Hematopoietic multipotent progenitor cell treated with erythropoietin and hydrocortisone succinate and interleukin-3 and kit ligand, for 6 days (in vitro differentiated cells): ENCODE data around the gene MOB3B.

Experiments
- DNase-seq: peaks from one replicate; pipeline ENCODE4 v3.0.0-alpha.2; 2015

Gene MOB3B

DNA sequence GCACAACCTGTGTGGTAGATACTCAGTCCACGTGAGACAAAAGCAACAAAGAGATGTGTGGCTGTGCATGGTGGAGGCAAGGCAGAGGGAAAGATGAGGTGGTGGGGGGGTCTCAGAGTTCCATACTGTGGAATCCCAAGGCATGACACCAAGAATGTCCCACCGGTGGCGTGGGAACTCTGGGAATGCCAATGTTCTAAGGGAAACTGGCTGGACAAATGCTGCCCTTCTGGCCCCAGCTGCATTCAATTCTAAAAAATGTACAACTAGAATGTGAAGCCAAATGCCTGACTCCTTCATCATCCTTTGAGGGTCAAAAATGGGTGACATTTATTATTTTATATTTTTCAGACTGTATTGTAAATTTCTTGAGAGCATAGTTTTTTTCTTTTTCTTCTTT lies 174.4 kb downstream of the MOB3B start:
- no peak for DNase-seq

DNA sequence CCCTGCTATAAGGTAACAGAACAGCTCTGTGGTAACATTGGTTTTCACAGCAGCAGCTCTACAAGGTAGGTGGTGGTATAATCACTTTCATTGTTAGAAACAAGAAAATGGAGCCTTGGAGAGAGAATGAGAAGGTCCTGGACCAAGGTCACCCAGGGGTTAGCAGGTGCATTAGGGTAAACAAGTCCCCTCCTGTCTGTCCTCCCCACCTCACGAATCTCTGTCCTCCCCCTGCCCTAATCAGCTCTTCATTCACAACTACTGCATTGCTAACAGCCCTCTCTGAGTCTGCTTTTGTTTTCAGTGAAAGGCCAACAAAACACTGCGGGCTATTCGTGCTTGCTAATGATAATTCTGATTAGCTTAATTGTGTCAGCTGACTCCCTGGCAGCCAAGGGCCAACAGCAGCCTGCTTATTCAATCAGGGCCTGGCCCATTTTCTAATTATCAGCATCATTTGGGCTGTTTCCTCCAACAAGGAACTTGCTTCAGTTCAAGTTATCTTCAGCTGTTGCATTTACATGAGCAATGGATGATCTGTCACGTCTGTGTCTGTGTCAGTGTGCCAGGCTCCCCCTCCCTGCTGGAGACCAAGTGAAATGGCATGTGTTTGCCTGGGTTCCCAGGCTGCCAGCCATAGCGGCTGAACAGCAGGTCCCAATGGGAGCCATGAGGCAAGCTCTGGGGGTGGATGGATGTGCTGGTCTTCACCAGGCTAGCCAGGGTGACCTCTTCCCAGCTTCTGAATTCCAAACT lies 176.0 kb downstream of the MOB3B start:
- DNase-seq, result no peak

DNA sequence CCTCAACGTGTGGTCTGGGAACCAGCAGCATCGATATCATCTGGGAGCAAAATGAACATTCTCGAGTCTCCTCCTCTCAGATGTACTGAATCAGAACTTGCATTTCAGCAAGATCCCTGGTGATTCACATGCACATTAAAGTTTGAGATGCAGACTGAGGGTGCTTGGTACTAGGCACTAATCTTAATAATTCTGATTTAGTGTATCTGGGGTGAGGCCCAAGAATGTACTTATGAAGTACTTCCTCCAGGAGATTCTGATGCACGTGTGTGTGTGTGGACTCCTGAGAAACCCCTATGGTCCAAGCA lies 176.5 kb downstream of the MOB3B start:
- no peak for DNase-seq

DNA sequence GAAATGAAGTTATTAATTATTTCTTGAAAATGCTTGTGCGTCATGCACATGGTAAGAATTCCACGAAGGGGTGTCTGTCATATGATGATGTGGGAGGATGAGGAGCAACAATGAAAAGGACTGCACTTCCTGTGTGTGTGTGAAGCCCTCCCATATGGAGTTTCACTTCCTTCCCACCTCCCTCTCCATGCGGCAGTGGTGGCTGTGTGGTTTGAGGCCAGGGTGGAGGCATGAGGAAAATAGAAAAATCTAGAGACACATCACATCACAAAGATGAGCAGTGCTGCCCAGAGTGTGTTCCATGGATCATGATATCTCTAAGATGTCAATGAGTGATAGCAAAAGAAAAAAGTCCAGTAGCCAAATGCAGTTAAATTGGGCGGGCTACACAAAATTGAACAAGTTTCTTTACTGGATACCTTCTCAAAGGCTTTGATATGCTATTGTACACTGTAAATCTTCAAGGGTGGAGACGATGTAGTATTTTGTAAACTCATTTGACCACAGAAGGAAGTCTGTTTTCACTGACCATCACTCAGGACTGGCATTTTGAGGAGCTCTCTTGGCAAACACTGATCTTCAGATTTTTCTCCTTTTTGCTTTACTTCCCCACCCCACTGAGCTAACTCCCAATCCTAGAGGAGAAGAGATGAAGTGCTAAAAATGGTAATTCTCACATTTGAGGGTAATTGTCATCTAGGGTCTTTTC lies 177.0 kb downstream of the MOB3B start:
- no peak for DNase-seq

DNA sequence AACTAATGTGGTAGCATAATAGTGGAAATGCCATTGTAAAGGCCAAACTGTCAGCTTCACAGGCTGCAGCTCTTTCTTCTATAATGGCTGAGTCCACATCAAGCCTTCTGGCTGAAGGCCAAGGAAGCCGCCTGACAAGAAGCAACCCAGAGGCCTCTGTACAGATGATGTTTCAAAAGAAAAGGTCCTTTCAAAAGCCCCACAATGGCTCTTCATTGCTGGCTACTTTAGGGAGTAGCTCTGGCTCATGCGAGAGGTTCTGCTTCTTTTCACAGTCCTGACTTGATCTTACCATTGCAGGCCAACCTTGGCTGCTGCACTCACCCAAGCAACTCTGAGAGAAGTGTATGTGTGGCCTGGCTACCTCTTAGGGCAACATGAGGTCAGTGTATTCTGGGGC lies 178.2 kb downstream of the MOB3B start:
- peak; percentile 20 for DNase-seq

DNA sequence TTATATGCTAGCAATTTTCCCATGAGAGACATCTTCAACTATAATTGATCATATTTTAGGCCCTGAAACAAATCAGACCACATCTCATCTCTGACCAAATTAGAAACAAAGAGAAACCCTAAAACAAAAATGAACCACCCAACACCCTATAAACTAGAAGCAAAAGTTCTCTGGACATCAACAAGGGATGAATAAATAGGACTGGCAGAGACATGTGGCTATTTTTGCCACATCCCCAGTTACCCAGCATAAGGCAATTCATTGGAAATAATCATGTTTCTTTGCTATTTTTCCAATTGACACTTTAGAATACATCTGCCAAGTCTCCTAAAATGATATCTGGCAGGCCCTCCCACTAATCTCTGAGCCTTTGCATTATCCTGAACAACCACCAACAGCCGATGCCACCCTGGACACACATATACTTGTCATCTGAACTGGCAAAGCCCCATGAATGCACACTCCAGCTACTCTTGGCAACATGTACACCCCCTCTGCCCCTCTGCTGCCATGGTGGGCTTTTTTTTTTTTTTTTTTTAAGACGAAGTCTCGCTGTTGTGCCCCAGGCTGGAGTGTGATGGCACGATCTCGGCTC lies 179.1 kb downstream of the MOB3B start:
- no peak for DNase-seq

DNA sequence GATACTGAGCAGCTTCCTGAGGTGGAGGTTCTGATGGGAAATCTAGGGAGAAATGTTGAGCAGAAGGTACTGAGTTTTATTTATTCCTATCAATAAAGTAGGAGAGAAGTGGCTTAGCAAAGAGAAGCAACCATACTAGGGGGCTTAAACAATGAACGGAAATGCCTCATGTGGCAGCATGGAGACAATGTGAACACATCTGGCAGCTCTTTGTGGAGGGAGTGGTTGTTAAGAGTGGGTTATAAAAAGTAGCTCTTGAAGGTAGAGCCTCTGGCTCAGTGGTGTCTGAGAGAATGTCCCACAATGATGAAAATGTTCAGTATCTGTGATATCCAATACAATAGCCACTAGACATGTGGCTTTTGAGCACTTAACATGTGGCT lies 179.9 kb downstream of the MOB3B start:
- DNase-seq, result no peak

DNA sequence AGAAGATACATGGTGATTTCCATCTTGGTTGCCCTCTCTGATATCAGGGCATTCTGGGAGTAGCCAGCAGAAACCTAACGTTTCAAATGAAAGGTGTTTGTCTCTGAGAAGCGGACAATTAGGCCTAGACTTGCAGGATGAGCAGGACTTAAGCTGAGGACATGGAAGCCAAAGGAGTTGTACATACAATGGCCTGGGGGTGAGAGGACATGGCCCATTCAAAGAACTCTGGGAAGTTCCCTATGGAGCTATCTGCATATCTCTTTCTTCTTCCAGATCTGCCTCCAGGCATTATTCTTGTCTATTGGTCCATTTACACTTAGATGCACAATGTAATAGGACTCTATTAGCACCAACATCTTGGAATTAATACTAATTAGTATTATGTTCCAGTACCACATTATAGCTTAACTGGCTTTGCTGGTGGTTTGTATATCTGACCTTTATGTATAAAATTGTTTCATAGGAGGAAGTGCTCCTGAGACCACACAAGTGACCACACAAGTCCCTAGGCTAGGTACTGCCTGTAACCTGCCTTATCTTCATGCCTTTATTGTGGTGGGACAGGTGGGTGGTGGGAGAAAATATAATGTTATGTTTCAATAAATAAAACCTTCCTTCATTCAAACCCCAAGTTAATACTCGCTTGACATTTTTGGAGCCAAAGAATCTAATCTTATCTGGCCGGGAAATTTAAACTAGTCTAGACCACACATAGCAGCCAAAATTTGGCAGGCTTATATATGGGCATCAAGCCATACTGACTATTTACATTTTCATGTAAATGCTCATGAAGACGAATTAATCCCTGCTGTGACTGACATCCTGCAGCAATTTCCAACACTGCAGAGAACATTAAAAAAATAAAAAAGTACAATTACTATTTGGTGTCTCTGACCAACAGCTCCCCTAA lies 180.6 kb downstream of the MOB3B start:
- DNase-seq, result no peak

DNA sequence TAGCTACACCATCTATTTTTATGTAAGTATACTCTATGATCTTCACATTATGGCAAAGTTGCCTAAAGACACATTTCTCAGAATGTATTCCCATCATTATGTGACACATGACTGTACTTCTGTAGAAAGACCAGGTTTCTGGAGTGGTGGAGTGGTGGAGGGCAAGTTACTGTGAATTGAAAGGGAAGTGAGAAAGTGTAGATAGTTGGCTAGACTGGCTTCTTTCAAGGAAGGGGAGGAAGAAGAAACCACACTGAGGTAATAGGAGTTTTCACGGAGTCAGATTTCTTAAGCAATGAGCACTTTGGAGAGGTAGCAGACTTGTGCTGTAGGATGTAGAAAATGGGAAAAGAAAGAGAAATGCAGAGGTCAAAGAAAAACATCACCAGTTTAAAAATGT lies 181.7 kb downstream of the MOB3B start:
- DNase-seq, result no peak

DNA sequence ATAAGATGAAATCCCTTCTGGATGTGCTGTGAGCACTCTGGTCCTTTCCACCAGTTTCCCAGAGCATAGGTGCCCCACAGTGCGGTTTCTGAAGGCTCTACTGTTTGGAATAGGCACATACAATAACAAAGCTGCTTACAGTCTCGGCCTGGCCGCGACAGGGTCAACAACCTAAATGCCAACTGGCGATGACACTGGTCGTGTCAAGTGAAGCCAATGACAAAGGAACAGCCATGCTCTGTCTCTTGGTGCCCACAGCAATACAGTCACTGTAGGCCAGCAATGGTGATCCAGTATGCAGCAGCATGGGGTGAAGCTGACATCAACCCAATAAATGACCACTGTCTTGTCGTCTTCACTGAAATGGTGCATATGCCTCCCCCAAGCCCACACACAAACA lies 184.8 kb downstream of the MOB3B start:
- DNase-seq, result no peak

DNA sequence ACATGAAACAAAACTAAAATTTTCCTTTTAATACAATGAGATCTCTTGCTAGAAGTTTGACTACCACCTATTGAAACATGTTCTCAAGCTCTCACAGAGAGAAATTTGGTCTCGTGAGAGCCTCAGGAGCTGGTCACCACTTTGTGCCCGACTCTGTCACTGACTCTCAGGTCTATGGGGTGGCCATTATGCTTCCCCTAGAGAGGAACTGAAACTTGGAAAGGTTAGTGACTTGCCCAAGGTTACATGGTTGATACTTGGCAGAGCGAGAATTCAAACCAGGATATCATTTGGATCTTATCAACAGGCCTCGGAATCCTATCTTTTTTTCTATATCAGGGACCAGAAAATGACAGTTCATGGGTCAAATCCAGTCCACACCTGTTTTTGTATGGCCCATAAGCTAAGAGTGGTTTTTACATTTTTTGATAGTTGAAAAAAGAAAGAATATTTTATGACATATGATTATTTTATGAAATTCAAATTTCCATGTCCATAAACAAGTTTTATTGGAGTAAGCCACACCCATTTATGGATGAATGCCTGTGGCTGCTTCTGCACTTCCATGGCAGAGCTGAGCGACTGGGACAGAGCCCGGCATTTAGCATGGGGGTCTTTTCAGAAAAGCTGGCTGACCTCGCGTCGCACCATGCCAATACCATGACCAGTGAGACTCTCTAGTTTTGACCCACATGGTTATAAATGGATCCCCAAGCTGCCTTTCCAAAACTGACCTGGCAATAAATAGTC lies 187.9 kb downstream of the MOB3B start:
- DNase-seq, result no peak

DNA sequence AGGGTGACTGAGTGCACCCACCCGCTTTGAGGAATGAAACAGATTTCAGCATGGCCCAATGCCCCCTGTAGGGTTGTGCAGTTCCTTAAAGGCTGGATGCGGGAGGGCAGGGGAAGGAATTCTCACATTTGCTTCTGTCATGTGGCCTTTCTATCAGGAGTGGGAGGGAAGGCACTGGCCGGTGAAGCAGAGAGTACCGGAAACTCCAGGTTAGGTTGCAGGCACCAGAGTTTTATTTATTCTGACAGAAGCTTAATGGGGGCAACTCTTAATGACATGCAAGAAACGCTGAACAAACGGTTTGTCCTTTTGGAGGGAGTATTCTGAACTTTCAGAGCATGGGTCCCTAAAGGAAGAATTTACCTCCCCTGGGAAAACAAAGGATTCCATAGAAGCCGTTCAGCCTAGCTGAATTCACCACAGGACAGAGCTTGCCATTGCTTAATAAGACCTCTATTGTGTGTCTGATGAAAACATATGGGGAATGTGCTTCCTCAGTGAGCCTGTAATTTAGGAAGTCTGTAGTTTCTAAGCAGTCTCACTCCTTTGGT lies 188.6 kb downstream of the MOB3B start:
- no peak for DNase-seq

DNA sequence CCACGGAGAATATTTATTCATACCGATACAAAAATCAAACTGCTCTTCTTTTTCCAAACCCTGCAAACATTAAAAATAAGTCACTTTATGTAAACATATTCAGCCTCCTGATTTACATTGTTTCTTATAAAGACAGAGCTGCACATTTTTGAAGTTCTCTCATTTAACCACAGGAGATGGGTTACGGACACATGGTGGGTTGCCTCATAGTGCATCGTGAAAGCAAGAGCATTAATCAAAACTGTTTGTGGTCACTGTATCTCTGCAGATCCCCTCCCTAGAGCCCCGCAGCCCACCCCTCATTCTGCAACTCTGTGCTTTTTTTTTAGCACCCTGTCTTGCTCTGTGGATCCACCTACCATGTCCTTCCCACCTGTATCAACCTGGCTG lies 189.3 kb downstream of the MOB3B start:
- no peak for DNase-seq

DNA sequence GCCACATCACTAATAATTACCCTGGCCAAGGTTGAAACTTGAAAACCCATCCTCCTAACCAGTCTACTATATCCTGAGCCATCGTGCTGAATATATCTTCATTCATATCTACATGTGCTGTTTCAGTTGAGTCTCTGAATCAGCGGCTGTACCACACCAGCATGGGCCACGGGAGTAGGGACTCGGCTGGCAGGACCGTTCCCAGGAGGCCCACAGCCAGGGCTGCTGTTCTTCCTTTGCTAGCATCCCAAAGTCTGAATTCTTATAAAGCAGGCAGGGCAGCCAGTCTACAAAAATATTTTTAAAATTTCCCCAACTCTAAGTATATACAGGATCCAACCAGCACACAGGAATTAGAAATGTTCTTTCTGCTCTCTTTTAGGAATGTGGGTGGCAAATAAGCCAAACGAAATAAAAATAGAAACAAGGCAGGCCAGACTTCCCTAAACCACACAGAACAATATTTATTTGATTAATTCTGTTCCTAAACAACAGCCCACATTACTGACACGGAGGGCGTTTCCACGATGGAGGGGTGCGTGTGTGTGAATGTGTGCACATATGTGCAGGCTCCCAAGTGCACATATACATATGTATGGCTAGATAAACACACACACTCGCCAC lies 189.8 kb downstream of the MOB3B start:
- DNase-seq, result no peak

DNA sequence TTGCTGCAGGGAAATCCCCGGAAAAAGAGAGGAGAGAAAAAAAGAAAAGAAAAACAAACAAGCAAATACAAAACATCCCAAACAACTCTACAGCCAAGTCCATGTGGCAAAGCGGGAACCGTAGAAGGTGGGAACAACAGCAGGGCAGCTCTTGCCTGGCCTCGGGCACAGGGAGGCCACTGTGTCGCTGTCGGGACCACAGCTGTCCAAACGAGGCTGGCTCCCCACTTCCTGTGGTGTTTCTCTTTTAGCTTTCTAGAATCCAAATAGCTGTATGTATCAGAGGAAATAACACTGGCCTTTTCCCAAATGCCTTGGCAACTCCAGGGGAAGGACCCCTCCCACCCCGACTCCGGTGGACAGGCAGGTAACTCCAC lies 191.1 kb downstream of the MOB3B start:
- DNase-seq, result no peak

DNA sequence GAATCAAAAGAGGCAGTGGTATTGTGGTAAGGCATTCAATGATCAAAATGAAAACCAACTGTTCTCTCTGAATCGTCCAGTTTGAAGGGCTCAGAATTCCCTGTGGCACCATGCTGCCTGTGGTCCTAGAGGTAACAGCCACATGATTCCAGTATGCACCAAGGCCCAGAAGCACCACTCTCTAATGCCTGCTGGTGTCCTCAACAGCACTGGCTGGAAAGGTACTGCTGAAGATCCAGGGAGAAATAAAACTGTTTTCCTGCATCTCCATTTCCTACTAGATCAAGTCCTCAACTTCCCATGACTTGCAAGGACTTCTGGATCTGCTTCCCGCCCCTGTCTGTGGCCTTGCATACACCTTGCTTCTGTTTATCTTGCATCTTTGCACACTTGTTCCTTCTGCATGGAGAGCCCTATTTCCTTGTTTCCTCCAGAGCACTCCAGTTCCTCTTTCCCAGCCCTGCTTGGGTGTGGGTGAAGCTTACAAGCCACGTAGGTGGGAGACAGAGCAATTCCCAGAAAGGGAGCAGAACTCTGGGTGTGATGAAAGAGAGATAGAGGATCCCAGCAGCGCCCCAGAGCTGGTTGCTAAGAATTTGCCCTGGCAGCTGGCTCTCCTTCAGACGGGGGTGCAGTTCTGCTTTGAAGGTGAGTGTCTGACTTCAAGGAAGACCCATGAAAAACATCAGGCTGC lies 191.6 kb downstream of the MOB3B start:
- no peak for DNase-seq

DNA sequence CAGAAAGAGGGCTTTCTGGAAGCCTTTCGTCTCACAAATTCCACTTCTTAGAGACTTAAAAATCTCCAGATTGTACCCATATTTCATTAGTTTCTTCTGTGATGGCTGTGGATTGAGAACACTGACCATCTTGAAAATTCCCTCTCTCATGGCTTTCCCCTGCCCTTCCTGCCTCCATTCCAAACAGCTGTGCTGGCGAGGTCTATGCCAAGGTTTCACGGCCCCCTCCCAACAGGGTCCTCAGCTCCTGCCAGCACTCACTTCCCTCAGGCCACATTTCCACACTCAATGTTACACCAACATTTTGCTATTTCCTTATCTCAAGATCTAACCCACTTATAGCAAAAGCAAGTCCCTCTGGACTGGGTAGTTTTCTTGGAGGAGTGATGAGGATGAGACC lies 192.4 kb downstream of the MOB3B start:
- no peak for DNase-seq

DNA sequence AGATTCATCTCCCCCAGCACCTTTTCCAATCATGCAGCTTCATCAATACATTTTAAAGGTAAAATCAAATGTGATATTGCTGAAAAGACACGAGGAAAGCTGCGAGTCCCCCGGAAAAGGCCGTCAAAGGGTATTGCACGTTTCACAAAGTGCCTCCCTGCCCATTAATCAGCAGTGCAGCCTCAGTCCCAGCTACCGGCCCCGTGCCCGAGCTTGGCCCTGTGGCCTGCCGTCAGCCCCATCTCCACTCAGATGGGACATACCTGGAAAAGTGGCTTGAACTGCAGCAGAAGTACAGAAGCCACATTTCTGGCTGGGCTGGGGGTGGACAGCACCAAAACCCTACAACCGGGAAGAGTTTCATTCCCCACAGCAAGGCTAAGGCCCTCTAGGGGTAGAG lies 192.8 kb downstream of the MOB3B start:
- no peak for DNase-seq

DNA sequence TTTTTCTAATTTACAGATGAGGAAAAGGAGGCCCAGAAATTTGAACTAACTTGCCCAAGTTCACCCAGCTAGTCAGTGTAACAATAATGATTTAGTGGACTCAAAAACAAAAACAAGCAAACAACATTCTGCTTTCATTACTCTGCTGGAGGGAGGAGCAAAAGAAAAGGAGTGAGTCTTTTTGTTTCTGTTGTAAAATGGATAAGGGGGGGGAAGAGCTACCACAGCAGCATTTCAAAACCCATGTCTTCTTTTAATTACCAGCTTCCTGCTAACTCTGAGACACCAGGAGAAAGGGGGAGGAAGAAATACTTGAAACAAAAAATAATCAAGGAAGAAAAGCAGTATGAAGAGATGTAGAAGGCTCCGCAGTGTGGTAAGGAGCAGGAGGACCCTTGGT lies 193.5 kb downstream of the MOB3B start:
- DNase-seq, result no peak

DNA sequence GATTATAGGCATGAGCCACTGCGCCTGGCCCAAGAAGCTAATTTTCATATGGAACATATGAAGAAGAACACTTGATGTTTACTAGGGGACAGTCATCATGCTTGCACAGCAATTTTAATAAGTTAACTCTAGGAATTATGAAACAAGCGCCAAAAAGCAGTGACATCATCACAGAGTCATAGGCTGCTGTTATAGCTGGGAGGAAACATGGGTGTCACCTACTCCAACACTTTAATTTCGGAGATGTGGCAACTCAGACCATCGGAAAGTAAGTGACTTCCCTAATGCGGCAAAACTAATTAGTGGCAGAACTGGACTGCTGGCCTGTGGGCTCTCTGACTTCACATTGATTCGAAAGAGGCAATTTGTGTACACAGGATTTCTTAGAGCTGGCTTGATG lies 194.5 kb downstream of the MOB3B start:
- DNase-seq, result no peak
